Smooth muscle cell (in vitro differentiated cells): Measurements from ENCODE around the gene CTIF. TPM values are rescaled to one million over a fixed set of nuclear protein-coding genes. Genes with fewer than 3 reads are reported as not detected.

Source experiments
- DNase-seq: peaks from one replicate; lab custom pipeline; 2025; ENCODE audit not compliant: unreplicated experiment; lab: John Stamatoyannopoulos, UW
- H2AFZ ChIP-seq: fragments of 200-600 bp; sonication (generic); 2 replicates; pipeline ENCODE4 v1.6.0; 2016; ENCODE audit warnings: antibody characterized with exemption, low read depth, mild to moderate bottlenecking
- H3F3A ChIP-seq: fragments of 200-600 bp; sonication (generic); 2 replicates; pipeline ENCODE4 v1.6.0; 2017; ENCODE audit warnings: antibody characterized with exemption, low read depth
- H3K27ac ChIP-seq: fragments of 200-600 bp; sonication (generic); 2 replicates; pipeline ENCODE4 v1.5.1; 2016; ENCODE audit warnings: low read depth, mild to moderate bottlenecking
- H3K27me3 ChIP-seq: fragments of 200-600 bp; sonication (generic); 2 replicates; pipeline ENCODE4 v1.6.1; 2016; ENCODE audit warnings: low read depth, mild to moderate bottlenecking
- H3K36me3 ChIP-seq: fragments of 200-600 bp; sonication (generic); 2 replicates; pipeline ENCODE4 v1.5.1; 2016; ENCODE audit warnings: low read depth
- H3K4me1 ChIP-seq: fragments of 200-600 bp; sonication (generic); 2 replicates; pipeline ENCODE4 v1.5.1; 2016; ENCODE audit warnings: low read depth
- H3K4me2 ChIP-seq: fragments of 200-600 bp; sonication (generic); 2 replicates; pipeline ENCODE4 v1.6.0; 2016; ENCODE audit warnings: mild to moderate bottlenecking
- H3K4me3 ChIP-seq: fragments of 200-600 bp; sonication (generic); 2 replicates; pipeline ENCODE4 v1.5.1; 2016; ENCODE audit warnings: mild to moderate bottlenecking
- H3K79me2 ChIP-seq: fragments of 200-600 bp; sonication (generic); 2 replicates; pipeline ENCODE4 v1.6.0; 2016; ENCODE audit warnings: low read depth, mild to moderate bottlenecking
- H3K9ac ChIP-seq: fragments of 200-600 bp; sonication (generic); 2 replicates; pipeline ENCODE4 v1.6.0; 2016; ENCODE audit warnings: low read depth
- H3K9me3 ChIP-seq: fragments of 200-600 bp; sonication (generic); replicated peaks from 2 replicates; pipeline ENCODE4 v1.5.1; 2016; ENCODE audit warnings: low read depth
- H4K20me1 ChIP-seq: fragments of 200-600 bp; sonication (generic); 2 replicates; pipeline ENCODE4 v1.6.0; 2016; ENCODE audit warnings: low read depth
- WGBS: methylation state at CpG from one replicate; pipeline ENCODE4 v1.1.7; 2016; ENCODE audit warnings: low lambda C conversion rate; 5-methylcytosine and 5-hydroxymethylcytosine counted together
- polyA plus RNA-seq: library from polyadenylated mRNA; unstranded; fragments of >200 nt; fragmentation: Nextera tagmentation; extraction: Ambion mirVana; gene quantifications from 2 replicates; pipeline ENCODE4 v1.2.1, GENCODE V29; 2016
- total RNA-seq: library from RNA; depleted of rRNA; stranded (reverse); fragments of >200 nt; gene quantifications from 2 replicates; pipeline ENCODE4 v1.2.3, GENCODE V29; 2014
- TF ChIP-seq, protein P1 (sequence below): fragments of 200-600 bp; sonication (generic); IDR thresholded peaks from 2 replicates; pipeline ENCODE4 v1.5.1; 2017; ENCODE audit warnings: borderline replicate concordance, mild to moderate bottlenecking, antibody characterized with exemption; ENCODE audit not compliant: insufficient read depth, poor library complexity, severe bottlenecking

CTIF gene
- total and polyA plus RNA-seq, 2 experiments from 2014 or later, result 22.2 to 25.3 TPM

DNA sequence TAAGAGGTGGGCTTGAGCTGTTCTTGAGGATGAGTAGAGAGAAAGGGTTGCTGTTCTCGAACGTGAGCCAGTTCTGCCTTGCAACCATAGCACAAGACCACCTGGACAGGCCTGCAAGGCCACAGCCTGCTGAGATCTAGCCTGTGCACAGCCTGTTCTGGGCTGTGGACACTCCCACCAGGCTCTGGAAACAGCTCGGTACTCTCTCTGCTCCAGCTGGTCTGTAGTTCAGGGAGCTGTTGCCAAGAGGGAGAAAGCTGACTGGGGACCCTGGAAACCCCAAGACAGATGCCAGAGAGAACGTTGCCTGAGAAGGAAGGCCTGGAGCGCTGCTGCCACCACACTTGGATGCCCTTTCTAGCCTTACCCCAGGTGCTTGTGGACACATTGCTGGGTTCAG is 69.8 kb downstream of the CTIF start:
- Histone ChIP-seq H3K27me3 (no peaks in the 10 kb centered on the region), H3K27ac (no peak overlapping the region), H3K9me3 (no peaks in the 10 kb centered on the region), H3K4me3 (no peak overlapping the region), H3F3A (peaks cover 13% of the 10 kb centered on the region), H3K79me2 (peaks cover 50% of the 10 kb centered on the region), H4K20me1 (peaks cover 94% of the 10 kb centered on the region), H3K4me1 (peaks cover 18% of the 10 kb centered on the region), H3K9ac (no peak overlapping the region), H3K36me3 (no peaks in the 10 kb centered on the region), H2AFZ (no peak overlapping the region), H3K4me2 (no peak overlapping the region)
- 96% methylated on average over 5 of the region's 5 CpGs for WGBS
- TF ChIP-seq, protein P1, sequence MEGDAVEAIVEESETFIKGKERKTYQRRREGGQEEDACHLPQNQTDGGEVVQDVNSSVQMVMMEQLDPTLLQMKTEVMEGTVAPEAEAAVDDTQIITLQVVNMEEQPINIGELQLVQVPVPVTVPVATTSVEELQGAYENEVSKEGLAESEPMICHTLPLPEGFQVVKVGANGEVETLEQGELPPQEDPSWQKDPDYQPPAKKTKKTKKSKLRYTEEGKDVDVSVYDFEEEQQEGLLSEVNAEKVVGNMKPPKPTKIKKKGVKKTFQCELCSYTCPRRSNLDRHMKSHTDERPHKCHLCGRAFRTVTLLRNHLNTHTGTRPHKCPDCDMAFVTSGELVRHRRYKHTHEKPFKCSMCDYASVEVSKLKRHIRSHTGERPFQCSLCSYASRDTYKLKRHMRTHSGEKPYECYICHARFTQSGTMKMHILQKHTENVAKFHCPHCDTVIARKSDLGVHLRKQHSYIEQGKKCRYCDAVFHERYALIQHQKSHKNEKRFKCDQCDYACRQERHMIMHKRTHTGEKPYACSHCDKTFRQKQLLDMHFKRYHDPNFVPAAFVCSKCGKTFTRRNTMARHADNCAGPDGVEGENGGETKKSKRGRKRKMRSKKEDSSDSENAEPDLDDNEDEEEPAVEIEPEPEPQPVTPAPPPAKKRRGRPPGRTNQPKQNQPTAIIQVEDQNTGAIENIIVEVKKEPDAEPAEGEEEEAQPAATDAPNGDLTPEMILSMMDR, result no peak
- DNase-seq, result no peak

DNA sequence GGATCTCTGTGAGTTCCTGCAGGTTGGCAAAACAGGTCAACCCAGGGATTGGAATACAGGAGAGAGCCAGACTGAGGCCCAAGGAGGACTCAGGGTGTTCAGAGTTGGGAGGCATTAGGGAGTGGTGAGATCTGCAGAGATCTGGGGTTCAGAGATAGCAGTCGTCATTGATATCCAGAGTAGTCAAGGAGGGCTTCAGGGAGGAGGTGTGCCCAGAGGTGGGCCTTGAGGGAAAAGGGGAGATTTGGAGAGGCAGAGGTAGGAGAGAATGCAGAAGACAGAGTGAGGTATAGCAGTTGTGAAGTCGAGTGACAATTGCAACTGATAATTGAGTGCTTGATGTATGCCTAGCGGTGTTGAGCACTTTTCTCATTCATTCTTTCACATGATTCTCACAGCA is 70.3 kb downstream of the CTIF start:
- H3K27me3 ChIP-seq, result no peaks in the 10 kb centered on the region
- no peak overlapping the region for H3K4me2 ChIP-seq
- no peak overlapping the region for H3K9ac ChIP-seq
- H3K4me1 ChIP-seq, result peaks cover 23% of the 10 kb centered on the region
- no peak overlapping the region for H3K27ac ChIP-seq
- H3K36me3 ChIP-seq, result no peaks in the 10 kb centered on the region
- 88% methylated on average over 3 of the region's 3 CpGs for WGBS
- no peak overlapping the region for H3K4me3 ChIP-seq
- no peaks in the 10 kb centered on the region for H3K9me3 ChIP-seq
- peaks cover 13% of the 10 kb centered on the region for H3F3A ChIP-seq
- peaks cover 53% of the 10 kb centered on the region for H3K79me2 ChIP-seq
- DNase-seq, result no peak
- TF ChIP-seq, protein P1, result no peak
- H4K20me1 ChIP-seq, result peaks cover 99% of the 10 kb centered on the region
- no peak overlapping the region for H2AFZ ChIP-seq

DNA sequence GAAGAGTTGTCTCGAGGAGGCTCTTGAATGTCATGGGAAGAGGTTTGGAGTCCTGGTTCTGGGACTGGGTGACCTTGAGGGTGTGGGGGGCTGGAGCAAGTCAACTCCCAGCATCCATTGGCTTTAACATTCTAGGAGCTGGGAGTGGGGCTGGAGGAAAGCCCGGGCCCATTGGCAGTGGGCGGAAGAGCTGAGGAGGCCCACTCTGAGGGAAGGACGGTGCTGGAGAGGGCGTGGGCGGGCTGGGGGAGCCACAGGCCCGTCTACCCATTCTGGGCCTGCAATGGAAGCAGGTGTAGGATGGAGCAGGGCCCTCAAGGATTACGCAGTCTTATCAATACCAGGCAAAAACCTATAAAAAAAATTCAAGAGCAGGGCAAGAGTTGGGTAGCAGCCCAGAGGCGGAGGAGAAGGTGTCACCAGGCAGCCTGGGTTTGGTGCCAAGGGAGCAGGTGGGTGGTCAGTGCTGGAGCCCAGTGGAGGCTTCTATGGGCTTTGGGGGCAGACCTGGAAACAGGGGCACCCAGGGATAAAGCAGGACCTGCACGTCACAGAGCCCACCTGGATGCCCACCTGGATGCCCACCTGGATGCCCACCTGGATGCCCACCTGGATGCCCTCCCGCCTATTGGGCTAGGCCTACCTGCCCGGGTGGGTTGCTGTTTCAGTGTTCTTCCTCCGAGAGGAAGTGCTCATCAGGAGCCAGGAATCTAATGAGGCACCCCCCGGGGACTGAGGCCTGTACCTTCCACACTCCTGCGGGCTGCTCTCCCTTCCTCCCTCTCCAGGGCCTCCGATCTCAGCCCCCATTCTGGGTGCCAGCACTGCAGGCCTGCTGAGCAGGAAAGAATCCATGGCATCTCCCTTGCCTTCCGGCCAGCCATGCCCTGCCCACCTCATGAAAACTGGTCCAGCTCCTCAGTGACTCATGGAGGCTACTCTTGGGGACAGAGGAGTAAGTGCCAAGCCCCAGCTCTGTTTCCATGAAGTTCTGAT is 71.3 kb downstream of the CTIF start:
- no peak for DNase-seq
- TF ChIP-seq, protein P1, result no peak

More for the DNA sequence above, 71.3 kb downstream of the CTIF start:
- WGBS, result 90% methylated on average over 17 of the region's 17 CpGs
- H4K20me1 ChIP-seq, result peaks cover 100% of the 10 kb centered on the region
- H3F3A ChIP-seq, result peaks cover 7% of the 10 kb centered on the region
- no peak overlapping the region for H3K27ac ChIP-seq
- H2AFZ ChIP-seq, result no peak overlapping the region
- no peaks in the 10 kb centered on the region for H3K9me3 ChIP-seq
- H3K4me1 ChIP-seq, result peaks cover 22% of the 10 kb centered on the region
- no peak overlapping the region for H3K4me2 ChIP-seq
- peaks cover 53% of the 10 kb centered on the region for H3K79me2 ChIP-seq
- no peak overlapping the region for H3K4me3 ChIP-seq
- H3K27me3 ChIP-seq, result no peaks in the 10 kb centered on the region
- no peak overlapping the region for H3K9ac ChIP-seq
- H3K36me3 ChIP-seq, result no peaks in the 10 kb centered on the region
